GM15510 (cell line): Measurements from ENCODE around the gene SEC24D.

Source experiments
- POLR2A ChIP-seq: IDR thresholded peaks from 3 replicates; pipeline ENCODE4 v1.6.1; 2011; ENCODE audit warnings: borderline replicate concordance; ENCODE audit not compliant: insufficient read length; ENCODE audit errors: extremely low read depth

Gene SEC24D, protein sequence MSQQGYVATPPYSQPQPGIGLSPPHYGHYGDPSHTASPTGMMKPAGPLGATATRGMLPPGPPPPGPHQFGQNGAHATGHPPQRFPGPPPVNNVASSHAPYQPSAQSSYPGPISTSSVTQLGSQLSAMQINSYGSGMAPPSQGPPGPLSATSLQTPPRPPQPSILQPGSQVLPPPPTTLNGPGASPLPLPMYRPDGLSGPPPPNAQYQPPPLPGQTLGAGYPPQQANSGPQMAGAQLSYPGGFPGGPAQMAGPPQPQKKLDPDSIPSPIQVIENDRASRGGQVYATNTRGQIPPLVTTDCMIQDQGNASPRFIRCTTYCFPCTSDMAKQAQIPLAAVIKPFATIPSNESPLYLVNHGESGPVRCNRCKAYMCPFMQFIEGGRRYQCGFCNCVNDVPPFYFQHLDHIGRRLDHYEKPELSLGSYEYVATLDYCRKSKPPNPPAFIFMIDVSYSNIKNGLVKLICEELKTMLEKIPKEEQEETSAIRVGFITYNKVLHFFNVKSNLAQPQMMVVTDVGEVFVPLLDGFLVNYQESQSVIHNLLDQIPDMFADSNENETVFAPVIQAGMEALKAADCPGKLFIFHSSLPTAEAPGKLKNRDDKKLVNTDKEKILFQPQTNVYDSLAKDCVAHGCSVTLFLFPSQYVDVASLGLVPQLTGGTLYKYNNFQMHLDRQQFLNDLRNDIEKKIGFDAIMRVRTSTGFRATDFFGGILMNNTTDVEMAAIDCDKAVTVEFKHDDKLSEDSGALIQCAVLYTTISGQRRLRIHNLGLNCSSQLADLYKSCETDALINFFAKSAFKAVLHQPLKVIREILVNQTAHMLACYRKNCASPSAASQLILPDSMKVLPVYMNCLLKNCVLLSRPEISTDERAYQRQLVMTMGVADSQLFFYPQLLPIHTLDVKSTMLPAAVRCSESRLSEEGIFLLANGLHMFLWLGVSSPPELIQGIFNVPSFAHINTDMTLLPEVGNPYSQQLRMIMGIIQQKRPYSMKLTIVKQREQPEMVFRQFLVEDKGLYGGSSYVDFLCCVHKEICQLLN

DNA sequence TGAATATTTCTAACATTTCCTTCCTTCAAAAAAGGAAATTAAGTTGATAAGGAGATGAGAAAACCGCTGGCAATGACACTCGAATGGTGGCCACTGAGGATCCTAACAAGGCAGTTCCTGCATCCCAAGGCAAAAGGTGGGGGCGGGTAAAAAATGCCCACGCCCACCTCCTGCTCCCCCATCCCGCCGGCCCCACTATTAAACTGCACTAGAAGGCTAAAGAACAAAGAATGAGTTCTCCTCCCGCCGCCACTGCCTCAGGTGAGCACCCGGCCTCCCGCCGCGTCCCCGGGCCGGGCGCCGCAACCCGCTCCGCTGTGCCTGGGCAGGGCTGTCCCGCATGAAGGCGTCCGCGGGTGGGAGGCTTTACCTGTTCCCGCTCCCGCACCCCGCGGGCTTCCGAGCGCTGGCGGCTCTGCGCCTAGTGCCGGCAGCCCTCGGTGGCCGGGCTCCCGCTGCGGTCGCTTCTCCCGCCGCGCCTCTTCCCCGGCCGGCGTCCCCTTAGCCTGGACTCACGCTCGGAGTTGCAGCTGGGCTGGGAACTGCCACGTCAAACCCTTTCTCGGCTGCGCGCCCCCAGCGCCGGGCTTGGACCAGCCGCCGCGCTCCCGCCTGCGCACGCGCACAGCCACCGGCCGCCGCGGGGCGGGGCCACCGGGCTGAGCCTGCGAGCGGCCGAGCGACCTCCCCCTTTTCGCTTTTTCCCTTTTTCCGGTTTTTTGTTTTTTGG lies at the start of gene SEC24D:
Gene SEC24D (minus strand): TSS at position 556 of the 730 bp plus-strand sequence. CDS start 2,430 bp downstream, outside the sequence.
- peak; percentile 77 for TF ChIP-seq POLR2A

DNA sequence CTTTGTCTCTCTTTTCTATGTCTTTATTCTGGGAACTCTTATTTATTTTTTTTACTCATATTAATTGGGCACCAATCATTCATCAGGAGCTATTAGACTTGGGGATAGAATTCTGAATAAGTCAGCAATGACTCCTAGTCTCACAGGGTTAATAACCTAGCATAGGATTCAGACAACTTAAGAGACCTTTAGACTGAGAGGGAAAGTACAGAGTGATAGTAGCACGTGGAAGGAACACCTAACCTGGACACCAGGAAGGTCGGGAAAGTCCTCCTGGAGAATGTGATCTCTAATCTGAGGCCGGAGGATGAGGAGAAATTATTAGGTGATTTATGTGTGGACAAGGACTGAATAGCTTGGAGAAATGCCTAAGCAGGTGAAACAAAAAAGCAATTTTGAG lies 48.8 kb upstream of the SEC24D start:
- no peak for TF ChIP-seq POLR2A

GRCh38 chr4:118883861-118884260 lies 47.9 kb upstream of the SEC24D start:
- TF ChIP-seq POLR2A, result no peak

GRCh38 chr4:118881512-118882146 lies 45.7 kb upstream of the SEC24D start:
- no peak for TF ChIP-seq POLR2A

DNA sequence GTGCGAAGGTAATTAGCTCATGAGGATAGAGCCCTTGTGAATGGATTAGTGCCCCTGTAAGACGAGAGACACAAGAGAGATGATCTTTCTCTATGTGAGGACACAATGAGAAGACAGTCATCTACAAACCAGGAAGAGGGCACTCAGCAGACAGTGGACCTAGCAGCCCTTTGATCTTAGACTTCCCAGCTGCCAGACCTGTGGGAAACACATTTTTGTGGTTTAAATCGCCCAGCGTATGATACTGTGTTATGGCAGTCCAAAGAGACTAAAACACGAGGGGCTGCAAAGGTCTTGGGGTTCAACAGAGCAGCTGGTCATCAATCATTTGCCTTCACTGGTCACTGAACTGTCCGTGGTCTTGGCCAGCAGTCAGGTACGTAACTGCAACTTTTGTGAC lies 43.5 kb upstream of the SEC24D start:
- no peak for TF ChIP-seq POLR2A

- no peak for TF ChIP-seq POLR2A
These were observed 41.9 kb upstream of the SEC24D start for GRCh38 chr4:118877797-118878196.

DNA sequence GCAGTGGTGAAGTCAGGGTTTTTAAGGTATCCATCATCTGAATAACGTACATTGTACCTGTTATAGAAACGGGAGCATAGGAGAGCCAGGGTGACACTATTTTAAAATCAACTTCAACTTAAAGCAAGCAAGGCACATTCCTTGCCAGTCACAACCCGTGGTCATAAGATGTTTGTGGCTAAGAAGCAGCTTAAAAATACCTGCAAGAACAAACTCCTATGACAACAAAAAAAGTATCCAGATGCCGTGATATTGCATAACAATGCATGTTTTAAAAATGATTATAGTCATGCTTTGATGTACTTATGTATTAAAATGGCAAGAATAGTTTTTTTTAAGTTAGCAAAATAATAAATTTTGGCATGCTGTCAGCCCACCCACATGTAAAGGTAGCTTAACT lies 36.3 kb upstream of the SEC24D start:
- TF ChIP-seq POLR2A, result no peak

DNA sequence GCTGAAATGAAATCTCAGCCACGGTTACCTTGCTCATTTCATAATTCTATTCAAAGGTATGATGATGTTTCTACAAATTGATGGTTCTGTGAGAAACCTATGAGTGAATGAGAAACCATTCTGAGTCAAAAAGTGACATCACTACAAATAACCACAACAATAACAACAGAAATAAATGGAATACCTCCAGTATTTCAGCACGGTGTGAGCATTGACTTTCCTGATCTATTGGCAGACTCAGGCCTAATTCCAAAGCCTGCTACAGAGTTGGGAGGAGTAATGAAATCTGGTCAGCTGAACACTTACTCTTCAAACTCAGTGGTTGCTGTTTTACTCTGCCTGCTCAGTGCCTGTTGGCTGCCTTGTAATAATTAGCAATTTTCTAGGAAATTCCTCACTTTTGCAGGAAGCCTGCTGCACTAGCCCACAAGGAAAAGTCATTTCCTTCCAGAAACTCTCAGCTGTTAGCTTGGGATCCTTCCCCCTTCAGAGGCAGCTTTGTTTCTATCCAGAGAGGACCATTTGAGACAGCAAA lies 33.9 kb upstream of the SEC24D start:
- TF ChIP-seq POLR2A, result no peak

DNA sequence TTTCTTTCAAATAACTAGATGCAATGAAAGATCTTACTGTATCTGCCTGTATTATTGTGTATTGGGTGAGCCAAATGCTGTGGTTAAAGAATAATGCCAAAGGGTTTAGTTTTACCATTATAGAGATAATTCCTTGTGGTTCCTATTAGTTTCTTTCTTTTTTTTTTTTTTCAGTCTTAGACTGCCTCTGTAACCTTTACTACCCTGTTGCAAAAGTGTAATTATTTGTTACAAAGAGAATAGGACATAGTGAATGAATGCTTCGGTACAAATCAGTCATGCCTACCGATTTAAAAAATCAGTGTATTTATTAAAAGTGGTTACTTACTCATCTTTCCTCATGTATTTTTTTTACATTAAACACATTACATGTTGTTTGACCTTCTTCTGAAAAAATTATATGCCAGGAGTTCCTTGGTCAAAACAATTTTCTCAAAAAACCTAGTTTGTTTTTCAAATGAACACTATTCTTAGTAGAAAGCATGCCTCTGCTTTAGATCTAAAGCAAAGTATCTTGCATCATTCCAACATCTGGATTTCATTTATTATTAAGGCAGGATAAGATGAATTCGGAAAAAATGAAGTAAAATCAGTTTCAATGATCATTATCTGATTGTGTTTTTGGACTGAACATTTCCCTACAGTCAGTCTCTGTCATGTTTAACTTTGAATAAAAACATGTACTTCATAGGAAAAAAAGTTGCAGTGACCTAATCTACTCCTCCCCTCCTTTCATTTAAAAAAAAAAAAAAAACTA lies 31.6 kb upstream of the SEC24D start:
- no peak for TF ChIP-seq POLR2A

DNA sequence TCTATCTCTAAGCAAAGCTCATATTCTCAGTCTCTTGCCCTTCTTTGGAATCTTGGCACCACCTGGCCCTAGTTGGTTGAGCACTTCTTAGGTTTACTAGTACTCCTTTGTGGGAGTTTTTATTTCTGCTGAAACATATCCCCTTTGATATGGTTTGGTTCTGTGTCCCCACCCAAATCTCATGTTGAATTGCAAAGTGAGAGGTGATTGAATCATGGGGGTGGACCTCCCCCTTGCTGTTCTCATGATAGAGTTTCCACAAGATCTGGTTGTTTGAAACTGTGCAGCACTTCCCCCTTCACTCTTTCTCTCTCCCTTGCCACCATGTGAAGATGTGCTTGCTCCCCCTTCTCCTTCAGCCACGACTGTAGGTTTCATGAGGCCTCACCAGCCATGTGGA lies 30.5 kb upstream of the SEC24D start:
- no peak for TF ChIP-seq POLR2A

DNA sequence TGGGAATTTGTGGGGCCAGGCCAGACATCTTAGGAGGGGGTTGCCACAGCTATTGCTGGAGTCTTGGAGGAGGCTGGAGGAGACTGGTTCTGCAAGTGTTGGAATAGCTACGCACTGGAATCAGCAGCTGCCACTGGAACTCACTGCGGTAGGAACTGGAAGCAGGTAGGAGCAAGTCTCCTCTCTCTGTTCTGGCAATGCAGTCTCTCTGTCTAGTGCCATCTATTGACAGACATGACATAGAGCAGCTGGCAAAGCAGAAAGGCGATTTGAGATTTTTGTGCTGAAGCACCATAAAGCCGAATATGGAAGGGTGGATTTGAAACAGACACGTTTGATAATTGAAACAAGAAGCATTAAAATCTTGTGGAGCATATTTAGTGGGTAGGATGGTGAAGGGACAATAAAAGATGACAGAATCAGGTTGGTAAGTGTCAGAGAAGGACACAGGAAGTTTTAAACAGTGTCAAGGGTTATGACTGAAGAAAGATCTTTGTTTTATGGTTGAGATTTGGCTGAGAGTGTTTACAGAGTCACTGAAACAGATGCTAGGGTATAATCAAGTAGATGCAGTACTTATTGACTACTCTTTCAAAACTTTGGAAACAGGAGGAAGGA lies 29.3 kb upstream of the SEC24D start:
- no peak for TF ChIP-seq POLR2A

GRCh38 chr4:118858779-118859178 lies 22.9 kb upstream of the SEC24D start:
- no peak for TF ChIP-seq POLR2A

- TF ChIP-seq POLR2A, result no peak
These were observed 21.8 kb upstream of the SEC24D start for GRCh38 chr4:118857760-118858159.
